Lung (tissue), 12 donors: ENCODE measurements around the gene NEU2. TPM values are rescaled to one million over a fixed set of nuclear protein-coding genes. Genes with fewer than 3 reads are reported as not detected.

ENCODE experiments used
- ATAC-seq: fragments of 200-7000 bp; cut with Tn5 transposase; one replicate; pipeline ENCODE4 v1.9.1; 2020; ENCODE audit warnings: moderate number of reproducible peaks; ENCODE audit not compliant: insufficient read depth, low FRiP score
- DNase-seq, 3 donors: peaks; one replicate each; pipeline ENCODE4 v3.0.0-alpha.2; 2013 to 2017
- H3K27ac ChIP-seq, 2 donors: one replicate each; pipeline ENCODE4 v1.5.1; 2013; ENCODE audit warnings: mild to moderate bottlenecking in 2 of 2, moderate library complexity in 2 of 2, control low read depth in 1 of 2, inconsistent platforms in 1 of 2, low read depth in 1 of 2, low read length in 1 of 2
- H3K27me3 ChIP-seq, 3 donors: one replicate each; pipeline ENCODE4 v1.5.1; 2013; ENCODE audit warnings: low read length in 2 of 3; ENCODE audit not compliant: control insufficient read depth in 3 of 3, insufficient read depth in 3 of 3
- H3K36me3 ChIP-seq, 4 donors: one replicate each; pipeline ENCODE4 v1.5.1; 2013; ENCODE audit warnings: low read length in 4 of 4, mild to moderate bottlenecking in 1 of 4, moderate library complexity in 1 of 4; ENCODE audit not compliant: control insufficient read depth in 4 of 4, insufficient read depth in 4 of 4
- H3K4me1 ChIP-seq, 5 donors: one replicate each; pipeline ENCODE4 v1.5.1; 2013; ENCODE audit warnings: low read length in 5 of 5, mild to moderate bottlenecking in 2 of 5, moderate library complexity in 1 of 5; ENCODE audit not compliant: control insufficient read depth in 5 of 5, insufficient read depth in 5 of 5
- H3K4me3 ChIP-seq: one replicate; pipeline ENCODE4 v1.5.1; 2013; ENCODE audit warnings: mild to moderate bottlenecking, control low read depth, moderate library complexity
- H3K9ac ChIP-seq, 2 donors: one replicate each; pipeline ENCODE4 v1.5.1; 2013; ENCODE audit warnings: low read length in 2 of 2, control low read depth in 1 of 2; ENCODE audit not compliant: insufficient read depth in 1 of 2
- H3K9me3 ChIP-seq, 4 donors: one replicate each; pipeline ENCODE4 v1.5.1; 2013; ENCODE audit warnings: low read length in 3 of 4, mild to moderate bottlenecking in 1 of 4, moderate library complexity in 1 of 4; ENCODE audit not compliant: control insufficient read depth in 4 of 4, insufficient read depth in 3 of 4
- CTCF ChIP-seq: IDR thresholded peaks from 2 replicates; pipeline ENCODE4 v1.5.1; 2012; ENCODE audit warnings: mild to moderate bottlenecking; ENCODE audit errors: control extremely low read depth, extremely low read depth
- WGBS, 2 donors: extraction: QIAGEN DNeasy Blood & Tissue Kit; methylation state at CpG; one replicate each; pipeline ENCODE4 v1.1.7; 2013; 5-methylcytosine and 5-hydroxymethylcytosine counted together
- polyA plus RNA-seq, 2 donors: library from polyadenylated mRNA; stranded (reverse); fragments of 200-250 nt; gene quantifications; one replicate each; pipeline ENCODE4 v1.2.1, GENCODE V29; 2013
- total RNA-seq, 2 donors: library from RNA; depleted of rRNA in 1 of 2; stranded (reverse); fragments of >200 nt in 1 of 2; gene quantifications; one replicate each; pipeline ENCODE4 v1.2.1, GENCODE V29; 2014 to 2021
- donor health status: control.
- donor health status: control.
- donor health status: Bipolar disorder and iron deficiency.
- donor health status: healthy.
- donor health status: DM: yes; HTN: yes; CAD: no.

The NEU2 gene
- total and polyA plus RNA-seq, 4 donors: not detected

- DNase-seq (no peak), ATAC-seq (no peak)
- H3K9me3 ChIP-seq: peaks cover 0 to 6% (median 4%) of the 10 kb centered on the region in 4 donors
- no peak for TF ChIP-seq CTCF
- no peak overlapping the region for H3K9ac ChIP-seq
- no peaks in the 10 kb centered on the region for H3K27me3 ChIP-seq
- H3K36me3 ChIP-seq: no peaks in the 10 kb centered on the region
- 83 to 87% methylated on average over 15 of the region's 15 CpGs for WGBS, 2 donors
- no peak overlapping the region for H3K27ac ChIP-seq
- no peak overlapping the region for H3K4me3 ChIP-seq
- peaks cover 0 to 3% (median 0%) of the 10 kb centered on the region in 5 donors for H3K4me1 ChIP-seq
These were observed 47.8 kb upstream of the NEU2 start for GRCh38 chr2:232984451-232985207.

- ATAC-seq (no peak), DNase-seq (no peak)
- TF ChIP-seq CTCF: no peak
- H3K36me3 ChIP-seq: no peaks in the 10 kb centered on the region
- WGBS, 2 donors: 84 to 90% methylated on average over 2 of the region's 2 CpGs
- H3K27ac ChIP-seq: no peak overlapping the region
- peaks cover 0 to 3% (median 0%) of the 10 kb centered on the region in 5 donors for H3K4me1 ChIP-seq
- H3K9ac ChIP-seq: no peak overlapping the region
- H3K27me3 ChIP-seq: no peaks in the 10 kb centered on the region
- peaks cover 0 to 6% (median 4%) of the 10 kb centered on the region in 4 donors for H3K9me3 ChIP-seq
- no peak overlapping the region for H3K4me3 ChIP-seq
These were observed 46.3 kb upstream of the NEU2 start for GRCh38 chr2:232986155-232986554.

DNA sequence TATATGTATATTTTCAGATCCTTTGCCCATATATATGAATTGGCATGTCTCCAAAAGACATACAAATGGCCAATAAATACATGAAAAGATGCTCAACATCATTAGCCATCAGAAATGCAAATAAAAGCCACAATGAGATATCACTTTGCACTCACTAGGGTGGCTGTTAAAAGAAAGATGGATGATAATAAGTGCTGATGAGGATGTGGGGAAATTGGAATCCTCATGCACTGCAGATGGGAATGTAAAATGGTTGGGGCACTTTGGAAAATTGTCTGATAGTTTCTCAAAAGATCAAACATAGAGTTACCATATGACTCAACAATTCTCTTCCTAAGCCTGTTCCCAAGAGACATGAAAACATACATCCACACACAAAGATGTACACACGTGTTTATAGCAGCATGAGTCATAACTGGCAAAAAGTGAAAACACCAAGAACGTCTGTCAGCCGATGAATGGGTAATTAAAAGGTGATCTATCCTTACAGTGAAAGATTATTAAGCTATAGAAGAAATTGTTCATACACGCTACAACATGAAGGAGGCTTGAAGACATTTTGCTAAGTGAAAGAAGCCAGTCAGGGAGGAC is 39.1 kb upstream of the NEU2 start:
- Histone ChIP-seq H3K4me3 (no peak overlapping the region), H3K4me1 (no peaks in the 10 kb centered on the region), H3K27ac (no peak overlapping the region), H3K9me3 (peaks cover 0 to 1% (median 0%) of the 10 kb centered on the region in 4 donors), H3K27me3 (no peaks in the 10 kb centered on the region), H3K36me3 (no peaks in the 10 kb centered on the region), H3K9ac (no peak overlapping the region)
- no peak for ATAC-seq
- whole genome bisulfite sequencing, 2 donors: 86 to 95% methylated on average over 4 of the region's 4 CpGs
- TF ChIP-seq CTCF: no peak
- DNase-seq: no peak
